CD4-positive, CD25-positive, alpha-beta regulatory T cell (primary cell): ENCODE measurements around the gene OR2AG1. TPM values are rescaled to one million over a fixed set of nuclear protein-coding genes. Genes with fewer than 3 reads are reported as not detected.
"Not testable (repeated sequence)": the region's sequence is repeated elsewhere in the genome, so short reads cannot be mapped to it uniquely, and the experiment has no call there.

Experiments
- ATAC-seq, 2 donors: fragments of 150-1000 bp; cut with Tn5 transposase; one replicate each; pipeline ENCODE4 v1.10.0; 2021; ENCODE audit warnings: low read depth in 2 of 2, moderate number of reproducible peaks in 2 of 2, moderate library complexity in 1 of 2
- DNase-seq, 3 donors: peaks; one replicate each; pipeline versions ENCODE4 v3.0.0 to v3.0.0-alpha.2; 2012 to 2022; ENCODE audit warnings: mixed read lengths in 1 of 3
- H3K27ac ChIP-seq: one replicate; pipeline ENCODE4 v1.7.0; 2013; ENCODE audit warnings: mild to moderate bottlenecking, low read length; ENCODE audit not compliant: insufficient read depth, poor library complexity, severe bottlenecking
- H3K27me3 ChIP-seq: one replicate; pipeline ENCODE4 v1.7.0; 2013; ENCODE audit warnings: low read length; ENCODE audit not compliant: control insufficient read depth, insufficient read depth
- H3K36me3 ChIP-seq: one replicate; pipeline ENCODE4 v1.7.0; 2013; ENCODE audit warnings: mild to moderate bottlenecking, low read length, moderate library complexity; ENCODE audit not compliant: control insufficient read depth, insufficient read depth
- H3K4me1 ChIP-seq: 2 replicates; pipeline ENCODE4 v1.7.0; 2013; ENCODE audit warnings: mild to moderate bottlenecking, low read length; ENCODE audit not compliant: insufficient read depth, control insufficient read depth, poor library complexity, severe bottlenecking
- H3K4me3 ChIP-seq: one replicate; pipeline ENCODE4 v1.7.0; 2013; ENCODE audit warnings: low read depth, mild to moderate bottlenecking, low read length, moderate library complexity
- H3K9me3 ChIP-seq, 2 experiments: 1 replicate in 1 of 2; 2 replicates in 1 of 2; pipeline ENCODE4 v1.7.0; 2013; ENCODE audit warnings: low read length in 2 of 2, mild to moderate bottlenecking in 1 of 2, moderate library complexity in 1 of 2; ENCODE audit not compliant: control insufficient read depth in 2 of 2
- H3K27ac Mint-ChIP-seq, 3 donors: one replicate each; pipeline ENCODE4 v1.8.0; 2020 to 2022; ENCODE audit warnings: mild to moderate bottlenecking in 3 of 3, mixed read lengths in 3 of 3, moderate library complexity in 2 of 3
- H3K27me3 Mint-ChIP-seq: one replicate; pipeline ENCODE4 v1.8.0; 2022; ENCODE audit warnings: mild to moderate bottlenecking, mixed read lengths
- H3K36me3 Mint-ChIP-seq: one replicate; pipeline ENCODE4 v1.8.0; 2020; ENCODE audit warnings: mixed read lengths
- H3K4me1 Mint-ChIP-seq, 4 donors: one replicate each; pipeline ENCODE4 v1.8.0; 2020 to 2022; ENCODE audit warnings: mixed read lengths in 4 of 4, mild to moderate bottlenecking in 1 of 4
- H3K4me3 Mint-ChIP-seq, 4 donors: one replicate each; pipeline ENCODE4 v1.8.0; 2020 to 2022; ENCODE audit warnings: mild to moderate bottlenecking in 4 of 4, mixed read lengths in 4 of 4, moderate library complexity in 3 of 4
- H3K9me3 Mint-ChIP-seq, 7 donors: one replicate each; pipeline ENCODE4 v1.8.0; 2020 to 2022; ENCODE audit warnings: mixed read lengths in 7 of 7, mild to moderate bottlenecking in 3 of 7, moderate library complexity in 2 of 7
- polyA plus RNA-seq, 4 donors: library from polyadenylated mRNA; unstranded; fragments of 300-500 nt; fragmentation: Illumina TruSeq; gene quantifications; one replicate each; pipeline ENCODE4 v1.2.3, GENCODE V29; 2021
- total RNA-seq: library from RNA; stranded (reverse); gene quantifications from one replicate; pipeline ENCODE4 v1.2.3, GENCODE V29; 2022

The OR2AG1 gene
- total and polyA plus RNA-seq, 5 donors from 2014 or later: not detected

DNA sequence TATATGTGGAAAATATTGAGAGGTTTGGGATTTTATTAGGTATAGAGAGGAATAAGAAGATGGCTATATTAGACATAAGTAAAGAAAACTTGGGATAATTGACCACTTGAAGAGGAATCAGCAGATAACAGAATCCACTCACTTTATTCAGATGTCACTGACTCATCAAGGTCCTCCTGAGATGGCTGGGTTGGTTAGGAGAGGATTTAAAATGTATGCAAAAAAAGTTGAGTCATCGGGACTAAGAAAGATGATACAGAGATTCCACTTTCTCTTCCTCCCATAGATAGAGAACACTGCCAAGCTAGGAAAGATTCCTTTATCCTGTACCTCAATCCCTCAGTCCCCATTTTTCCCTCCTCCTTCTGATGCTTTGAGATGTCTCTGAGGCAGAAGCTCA, 16.6 kb downstream of the OR2AG1 start, which contains the start of gene OR6A2:
Gene OR6A2, minus strand, starts transcription at position 288 of the 400 bp plus-strand sequence. CDS start 3,981 bp downstream, outside the sequence.
- ATAC-seq (no peak), DNase-seq (no peak)
- H3K4me3 Mint-ChIP-seq: no peak within 1 kb of the TSS
- H3K4me3 ChIP-seq: no peak within 1 kb of the TSS
- no peaks in the 10 kb centered on the region for H3K36me3 ChIP-seq
- H3K9me3 Mint-ChIP-seq: peaks cover 0 to 13% (median 2%) of the 10 kb centered on the region in 7 donors
- H3K27ac ChIP-seq: no peak within 1 kb of the TSS
- H3K27me3 Mint-ChIP-seq: peaks cover 16% of the 10 kb centered on the region
- no peaks in the 10 kb centered on the region for H3K4me1 ChIP-seq
- no peaks in the 10 kb centered on the region for H3K36me3 Mint-ChIP-seq
- peaks cover 0 to 9% of the 10 kb centered on the region in 2 experiments for H3K9me3 ChIP-seq
- H3K27ac Mint-ChIP-seq: no peak within 1 kb of the TSS
- no peaks in the 10 kb centered on the region for H3K4me1 Mint-ChIP-seq
- H3K27me3 ChIP-seq: peaks cover 8% of the 10 kb centered on the region

DNA sequence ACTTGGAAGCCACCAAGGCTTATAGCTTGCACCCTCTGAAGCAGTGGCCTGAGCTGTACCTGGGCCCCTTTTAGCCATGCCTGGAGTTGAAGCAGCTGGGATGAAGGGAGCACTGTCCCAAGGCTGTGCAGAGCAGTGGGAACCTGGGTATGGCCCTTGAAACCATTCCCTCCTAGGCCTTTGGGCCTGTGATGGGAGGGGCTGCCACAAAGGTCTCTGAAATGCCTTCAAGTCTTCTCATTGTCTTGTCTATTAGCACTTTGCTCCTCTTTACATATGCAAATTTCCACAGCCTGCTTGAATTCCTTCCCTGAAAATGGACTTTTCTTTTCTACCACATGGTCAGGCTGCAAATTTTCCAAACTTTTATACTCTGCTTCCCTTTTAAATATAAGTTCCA, 18.3 kb downstream of the OR2AG1 start:
- not testable (repeated sequence) for H3K27ac Mint-ChIP-seq, DNase-seq, H3K4me3 Mint-ChIP-seq, H3K4me1 Mint-ChIP-seq, H3K9me3 ChIP-seq, H3K4me3 ChIP-seq, H3K36me3 ChIP-seq, H3K4me1 ChIP-seq, ATAC-seq, H3K36me3 Mint-ChIP-seq, H3K27ac ChIP-seq
- Mint-ChIP-seq H3K27me3 (peaks cover 17% of the 10 kb centered on the region), H3K9me3 (peaks cover 0 to 13% (median 2%) of the 10 kb centered on the region in 7 donors)
- peaks cover 13% of the 10 kb centered on the region for H3K27me3 ChIP-seq

DNA sequence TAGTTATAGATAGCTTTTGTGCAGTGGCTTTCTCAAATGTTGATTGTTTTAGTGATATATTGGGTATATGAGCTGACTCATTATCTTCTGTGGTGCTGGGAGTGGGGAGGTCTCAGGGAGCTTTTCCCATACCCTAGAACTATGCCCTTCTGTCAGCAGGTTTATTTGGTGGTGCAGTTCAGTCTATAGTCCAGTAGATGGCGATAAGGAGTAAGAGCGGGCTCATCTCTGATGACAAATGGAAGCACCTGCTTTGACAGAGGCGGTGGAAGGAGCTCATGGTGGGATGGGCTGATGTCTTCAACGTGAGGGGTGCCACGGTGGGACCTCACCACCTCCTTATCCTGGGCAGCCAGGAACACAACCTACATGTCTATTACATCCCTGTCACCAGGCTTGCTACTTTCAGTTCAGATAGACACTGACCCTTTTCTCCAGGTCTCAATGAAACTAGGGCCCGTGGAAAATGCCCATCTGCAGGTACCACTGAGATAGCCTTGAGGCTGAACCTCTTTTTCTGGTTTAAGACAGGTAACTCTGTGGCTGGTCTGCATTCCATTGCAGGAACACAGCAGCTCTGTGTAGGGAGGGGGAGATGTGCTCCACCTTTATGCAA, 29.7 kb downstream of the OR2AG1 start:
- peaks cover 40% of the 10 kb centered on the region for H3K27me3 Mint-ChIP-seq
- peak; percentile 4 to 55 (median 50) for DNase-seq
- peak; percentile 77 to 84 for ATAC-seq
- H3K36me3 Mint-ChIP-seq: no peaks in the 10 kb centered on the region
- no peak overlapping the region for H3K4me3 ChIP-seq
- peaks cover 0 to 6% (median 0%) of the 10 kb centered on the region in 7 donors for H3K9me3 Mint-ChIP-seq
- H3K27me3 ChIP-seq: peaks cover 13% of the 10 kb centered on the region
- no peak overlapping the region for H3K27ac ChIP-seq
- no peaks in the 10 kb centered on the region for H3K9me3 ChIP-seq
- H3K27ac Mint-ChIP-seq: no peak overlapping the region
- peaks cover 0 to 3% (median under 1%) of the 10 kb centered on the region in 4 donors for H3K4me1 Mint-ChIP-seq
- H3K4me3 Mint-ChIP-seq: no peak overlapping the region
- H3K36me3 ChIP-seq: no peaks in the 10 kb centered on the region
- no peaks in the 10 kb centered on the region for H3K4me1 ChIP-seq

DNA sequence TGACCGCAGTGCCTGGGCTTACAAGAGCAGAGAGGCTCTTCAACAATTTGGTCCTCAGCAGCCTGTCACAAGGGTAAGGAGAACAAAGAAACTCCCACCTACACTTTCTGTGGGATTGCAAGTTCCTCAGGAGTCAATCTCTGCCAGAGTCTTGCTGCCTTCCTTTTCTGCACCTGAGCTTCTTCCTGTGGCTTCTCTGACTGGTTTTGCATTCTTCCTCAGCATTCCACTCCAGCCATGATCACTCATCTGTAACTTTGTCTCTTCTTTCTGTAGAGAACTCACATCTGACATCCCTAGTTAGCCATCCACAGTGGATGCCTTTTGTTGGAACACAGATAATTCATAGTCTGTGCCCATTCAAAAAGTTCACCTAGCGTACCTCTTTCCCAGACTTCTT, 30.8 kb downstream of the OR2AG1 start:
- Histone ChIP-seq H3K4me1 (no peaks in the 10 kb centered on the region), H3K9me3 (no peaks in the 10 kb centered on the region), H3K4me3 (no peak overlapping the region), H3K36me3 (no peaks in the 10 kb centered on the region), H3K27me3 (peaks cover 6% of the 10 kb centered on the region), H3K27ac (no peak overlapping the region)
- Mint-ChIP-seq H3K27me3 (peaks cover 28% of the 10 kb centered on the region), H3K27ac (no peak overlapping the region), H3K9me3 (peaks cover 0 to 2% (median 0%) of the 10 kb centered on the region in 7 donors), H3K4me3 (no peak overlapping the region), H3K4me1 (peaks cover 0 to 3% (median under 1%) of the 10 kb centered on the region in 4 donors), H3K36me3 (no peaks in the 10 kb centered on the region)
- DNase-seq (no peak), ATAC-seq (no peak)

DNA sequence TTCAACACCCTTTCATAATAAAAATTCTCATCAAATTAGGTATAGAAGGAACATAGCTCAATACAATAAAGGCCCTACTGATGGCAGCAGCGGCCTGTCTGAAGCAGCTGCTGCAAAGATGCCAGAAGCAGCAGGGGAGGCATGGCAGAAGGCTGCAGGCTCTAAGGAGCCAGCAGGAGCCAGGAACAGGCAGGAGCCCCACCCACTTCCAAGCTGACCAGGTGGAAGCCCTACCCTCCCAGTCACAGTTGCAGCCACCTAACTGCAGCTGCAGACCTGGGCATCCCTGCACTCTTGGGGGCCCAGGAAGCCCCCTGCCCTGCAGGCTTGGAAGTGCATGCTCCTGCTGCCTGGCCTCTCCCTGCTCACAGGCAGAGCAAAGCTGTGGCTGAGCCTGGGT, 34.9 kb downstream of the OR2AG1 start:
- no peaks in the 10 kb centered on the region for H3K36me3 Mint-ChIP-seq
- Histone ChIP-seq H3K4me1 (no peaks in the 10 kb centered on the region), H3K27ac (no peak overlapping the region), H3K36me3 (no peaks in the 10 kb centered on the region), H3K9me3 (no peaks in the 10 kb centered on the region), H3K4me3 (no peak overlapping the region), H3K27me3 (peaks cover 3% of the 10 kb centered on the region)
- no peak overlapping the region for H3K4me3 Mint-ChIP-seq
- peaks cover 0 to 2% (median 0%) of the 10 kb centered on the region in 7 donors for H3K9me3 Mint-ChIP-seq
- ATAC-seq (peak in 1 of 2 donors; percentile 5), DNase-seq (no peak)
- H3K27me3 Mint-ChIP-seq: peaks cover 5% of the 10 kb centered on the region
- no peak overlapping the region for H3K27ac Mint-ChIP-seq
- no peaks in the 10 kb centered on the region for H3K4me1 Mint-ChIP-seq

DNA sequence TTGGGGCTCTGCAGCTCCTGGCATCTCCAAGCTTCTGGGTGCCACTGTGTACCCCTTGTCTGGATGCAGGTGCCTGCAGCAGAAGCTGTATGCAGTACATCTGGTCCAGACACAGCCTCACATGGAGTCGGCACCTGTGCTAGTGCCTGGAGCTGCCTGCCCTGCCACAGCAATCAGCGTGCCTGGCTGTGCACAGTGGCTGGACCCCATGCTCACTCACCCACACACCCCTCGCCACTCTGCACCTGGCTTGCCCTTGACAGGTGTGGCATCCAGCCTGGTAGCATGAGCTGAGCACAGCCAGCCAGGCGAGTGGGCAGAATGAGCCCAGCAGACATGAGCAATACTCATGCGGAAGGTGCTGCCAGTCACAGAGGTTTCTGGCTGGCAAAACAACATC, 36.1 kb downstream of the OR2AG1 start:
- Histone ChIP-seq H3K36me3 (no peaks in the 10 kb centered on the region), H3K9me3 (no peaks in the 10 kb centered on the region), H3K27ac (no peak overlapping the region), H3K4me3 (no peak overlapping the region), H3K4me1 (no peaks in the 10 kb centered on the region), H3K27me3 (no peaks in the 10 kb centered on the region)
- Mint-ChIP-seq H3K36me3 (no peaks in the 10 kb centered on the region), H3K27ac (no peak overlapping the region), H3K9me3 (peaks cover 0 to 4% (median 0%) of the 10 kb centered on the region in 7 donors), H3K27me3 (peaks cover 3% of the 10 kb centered on the region), H3K4me1 (no peaks in the 10 kb centered on the region), H3K4me3 (no peak overlapping the region)
- no peak for ATAC-seq
- DNase-seq: no peak

DNA sequence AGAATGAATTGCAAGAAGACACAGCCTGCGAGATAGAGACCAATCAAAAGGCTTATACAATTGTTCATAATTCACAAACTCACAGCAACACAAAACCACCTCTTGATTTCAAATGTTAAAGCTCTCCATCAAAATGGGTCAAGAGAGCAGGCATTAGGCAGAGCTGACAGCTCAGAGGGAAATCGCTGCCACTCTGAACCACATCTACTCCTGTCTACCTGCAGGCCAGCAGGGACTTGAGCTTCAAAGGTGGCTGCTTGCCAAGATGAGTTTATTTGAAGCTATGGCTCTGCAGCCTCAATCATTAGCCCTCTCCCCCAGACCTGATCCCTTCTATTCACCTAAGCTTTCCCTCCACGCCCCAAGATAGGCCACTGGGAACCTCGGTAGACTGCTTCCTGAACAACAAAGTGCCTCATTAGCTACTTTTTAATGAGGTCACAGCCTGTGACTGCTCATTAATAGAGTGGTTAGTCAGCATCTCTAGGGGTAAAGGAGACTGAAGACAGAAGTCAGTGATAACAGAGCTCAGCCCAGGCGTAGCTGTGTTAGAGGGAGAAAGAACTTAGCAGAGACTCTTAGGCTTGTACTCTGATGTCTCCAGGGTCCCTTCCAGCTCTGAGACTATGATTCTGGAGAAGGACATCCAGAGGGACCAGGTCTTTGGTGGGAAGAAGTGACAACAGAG, 41.5 kb downstream of the OR2AG1 start:
- peaks cover 0 to 4% (median 0%) of the 10 kb centered on the region in 7 donors for H3K9me3 Mint-ChIP-seq
- no peak for ATAC-seq
- H3K36me3 Mint-ChIP-seq: no peaks in the 10 kb centered on the region
- H3K4me1 Mint-ChIP-seq: no peaks in the 10 kb centered on the region
- H3K4me3 ChIP-seq: no peak overlapping the region
- H3K27me3 ChIP-seq: no peaks in the 10 kb centered on the region
- no peaks in the 10 kb centered on the region for H3K4me1 ChIP-seq
- H3K27ac Mint-ChIP-seq: no peak overlapping the region
- no peak for DNase-seq
- H3K27me3 Mint-ChIP-seq: peaks cover 9% of the 10 kb centered on the region
- H3K27ac ChIP-seq: no peak overlapping the region
- no peak overlapping the region for H3K4me3 Mint-ChIP-seq
- no peaks in the 10 kb centered on the region for H3K36me3 ChIP-seq
- no peaks in the 10 kb centered on the region for H3K9me3 ChIP-seq
